Putamen (tissue), 1 donor: Measurements from ENCODE around the gene OR3A3.

Experiments
- DNase-seq: peaks from one replicate; pipeline ENCODE4 v3.0.0-alpha.2; 2016; ENCODE audit warnings: low spot score

The OR3A3 gene

GRCh38 chr17:3472137-3472536 is 61.0 kb downstream of the OR3A3 start:
- no peak for DNase-seq
